ENCODE results near the gene TPMT. TPM values are rescaled to one million over a fixed set of nuclear protein-coding genes. Genes with fewer than 3 reads are reported as not detected.

The TPMT gene
- total RNA-seq, 1 experiment from 2014 or later, result 13.3 TPM

- no peak overlapping the region for H3K4me2 ChIP-seq (ENCODE audit: insufficient read depth, insufficient read length, low read length)
- no peak overlapping the region for H3K27ac Mint-ChIP-seq
- no peaks in the 10 kb centered on the region for H3K9me3 ChIP-seq (ENCODE audit: control insufficient read depth, low read depth, low read length)
- no peaks in the 10 kb centered on the region for H3K79me2 ChIP-seq (ENCODE audit: insufficient read depth, low read length)
- H3K27me3 Mint-ChIP-seq (ENCODE audit: low read depth), result no peaks in the 10 kb centered on the region
- H2AFZ ChIP-seq (ENCODE audit: low read length), result no peak overlapping the region
- peaks cover 16 to 18% of the 10 kb centered on the region in 2 experiments for H3K4me1 Mint-ChIP-seq
- H3K4me1 ChIP-seq (ENCODE audit: insufficient read depth, low read length), result no peaks in the 10 kb centered on the region
- no peak overlapping the region for H3K23ac ChIP-seq (ENCODE audit: insufficient read length, low read depth, low read length)
- peaks cover 9 to 54% (median 47%) of the 10 kb centered on the region in 3 experiments; a peak in 6 of 7 replicates for H3K36me3 Mint-ChIP-seq (ENCODE audit: insufficient read depth in 1 of 3, low read depth in 3 of 3)
- no peak overlapping the region for H3K18ac ChIP-seq (ENCODE audit: insufficient read length, low read depth, low read length)
- no peaks in the 10 kb centered on the region for H3K23me2 ChIP-seq (ENCODE audit: insufficient read length, low read depth, low read length, poor library complexity, severe bottlenecking)
- no peak overlapping the region for H2BK120ac ChIP-seq (ENCODE audit: low read depth, low read length, poor library complexity, severe bottlenecking)
- H3K27me3 ChIP-seq (ENCODE audit: insufficient read depth, low read length), result no peaks in the 10 kb centered on the region
- no peak overlapping the region for H4K5ac ChIP-seq (ENCODE audit: insufficient read length, low read depth, low read length)
- H3K79me1 ChIP-seq (ENCODE audit: insufficient read depth, low read depth, low read length, poor library complexity, severe bottlenecking), result no peaks in the 10 kb centered on the region
- WGBS (ENCODE audit: extremely low coverage, insufficient read length, low lambda C conversion rate), result no CpG with 5 or more reads among the region's 5 CpGs
- TF ChIP-seq, protein P1, sequence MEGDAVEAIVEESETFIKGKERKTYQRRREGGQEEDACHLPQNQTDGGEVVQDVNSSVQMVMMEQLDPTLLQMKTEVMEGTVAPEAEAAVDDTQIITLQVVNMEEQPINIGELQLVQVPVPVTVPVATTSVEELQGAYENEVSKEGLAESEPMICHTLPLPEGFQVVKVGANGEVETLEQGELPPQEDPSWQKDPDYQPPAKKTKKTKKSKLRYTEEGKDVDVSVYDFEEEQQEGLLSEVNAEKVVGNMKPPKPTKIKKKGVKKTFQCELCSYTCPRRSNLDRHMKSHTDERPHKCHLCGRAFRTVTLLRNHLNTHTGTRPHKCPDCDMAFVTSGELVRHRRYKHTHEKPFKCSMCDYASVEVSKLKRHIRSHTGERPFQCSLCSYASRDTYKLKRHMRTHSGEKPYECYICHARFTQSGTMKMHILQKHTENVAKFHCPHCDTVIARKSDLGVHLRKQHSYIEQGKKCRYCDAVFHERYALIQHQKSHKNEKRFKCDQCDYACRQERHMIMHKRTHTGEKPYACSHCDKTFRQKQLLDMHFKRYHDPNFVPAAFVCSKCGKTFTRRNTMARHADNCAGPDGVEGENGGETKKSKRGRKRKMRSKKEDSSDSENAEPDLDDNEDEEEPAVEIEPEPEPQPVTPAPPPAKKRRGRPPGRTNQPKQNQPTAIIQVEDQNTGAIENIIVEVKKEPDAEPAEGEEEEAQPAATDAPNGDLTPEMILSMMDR (conservative IDR thresholded peaks at IDR 0.05), result peak; percentile 42
- DNase-seq, result no peak
- H3K9ac ChIP-seq (ENCODE audit: extremely low read depth, insufficient read length, low read length), result no peak overlapping the region
- H3K14ac ChIP-seq (ENCODE audit: insufficient read depth, low read length), result no peak overlapping the region
- no peak overlapping the region for H2BK5ac ChIP-seq (ENCODE audit: insufficient read length, low read length)
- H3K4ac ChIP-seq (ENCODE audit: low read depth, low read length), result no peak overlapping the region
- H3K4me3 Mint-ChIP-seq, result no peak overlapping the region
- no peak overlapping the region for H4K91ac ChIP-seq (ENCODE audit: insufficient read length, low read depth, low read length)
- no peak overlapping the region for H3K27ac ChIP-seq (ENCODE audit: insufficient read length, low read depth, low read length)
- no peak overlapping the region for H4K8ac ChIP-seq (replicated peaks; ENCODE audit: insufficient read length, low read depth, low read length)
- H2BK12ac ChIP-seq (ENCODE audit: insufficient read length, low read depth, low read length), result no peak overlapping the region
- H2BK15ac ChIP-seq (ENCODE audit: low read depth, low read length), result no peak overlapping the region
- H3K9me3 Mint-ChIP-seq, result no peaks in the 10 kb centered on the region
- no peaks in the 10 kb centered on the region for H4K20me1 ChIP-seq (ENCODE audit: control insufficient read depth, insufficient read depth, insufficient read length)
- H2AK5ac ChIP-seq (ENCODE audit: insufficient read length, low read length), result no peak overlapping the region
- no peak overlapping the region for H2BK20ac ChIP-seq (ENCODE audit: low read depth, low read length, poor library complexity, severe bottlenecking)
- H3K56ac ChIP-seq (ENCODE audit: insufficient read length, low read depth, low read length), result no peak overlapping the region
- no peak overlapping the region for H3T11ph ChIP-seq (ENCODE audit: low read length)
Observed at GRCh38 chr6:18138906-18139305, 16.0 kb downstream of the TPMT start.
